Neural crest cell (in vitro differentiated cells): ENCODE measurements around the gene SORCS3. TPM values are rescaled to one million over a fixed set of nuclear protein-coding genes. Genes with fewer than 3 reads are reported as not detected.

Experiments used
- DNase-seq: peaks from one replicate; pipeline ENCODE4 v3.0.0; 2021; ENCODE audit warnings: low read depth, mixed read lengths, low spot score
- H3K27ac Mint-ChIP-seq: one replicate; pipeline ENCODE4 v1.8.0; 2021; ENCODE audit warnings: mild to moderate bottlenecking, mixed read lengths; ENCODE audit not compliant: unreplicated experiment
- H3K27me3 Mint-ChIP-seq: 2 replicates; pipeline ENCODE4 v1.8.0; 2021; ENCODE audit warnings: low read depth, mild to moderate bottlenecking, mixed read lengths
- H3K36me3 Mint-ChIP-seq: 2 replicates; pipeline ENCODE4 v1.8.0; 2021; ENCODE audit warnings: low read depth, mild to moderate bottlenecking, mixed read lengths
- H3K4me1 Mint-ChIP-seq: 2 replicates; pipeline ENCODE4 v1.8.0; 2021; ENCODE audit warnings: mixed read lengths
- H3K4me3 Mint-ChIP-seq: one replicate; pipeline ENCODE4 v1.8.0; 2021; ENCODE audit warnings: mild to moderate bottlenecking, mixed read lengths
- H3K9me3 Mint-ChIP-seq: 2 replicates; pipeline ENCODE4 v1.8.0; 2021; ENCODE audit warnings: mixed read lengths
- CTCF ChIP-seq: fragments of 200-600 bp; sonication (generic); conservative IDR thresholded peaks from 2 replicates; pipeline ENCODE4 v1.5.0; 2021; ENCODE audit warnings: antibody characterized with exemption, mild to moderate bottlenecking
- total RNA-seq: library from RNA; stranded (reverse); gene quantifications from 2 replicates; pipeline ENCODE4 v1.2.1, GENCODE V29; 2021

SORCS3 gene
- total RNA-seq, 1 donor from 2014 or later: 3.3 TPM

- no peak for TF ChIP-seq CTCF
Observed at GRCh38 chr10:104613406-104613805, 27.7 kb upstream of the SORCS3 start.

GRCh38 chr10:104614245-104614831 is 26.8 kb upstream of the SORCS3 start:
- H3K4me1 Mint-ChIP-seq: peaks cover 6% of the 10 kb centered on the region
- peaks cover 3% of the 10 kb centered on the region for H3K27me3 Mint-ChIP-seq
- no peak overlapping the region for H3K27ac Mint-ChIP-seq
- peaks cover 2% of the 10 kb centered on the region for H3K36me3 Mint-ChIP-seq
- peak; percentile 61 for TF ChIP-seq CTCF
- H3K4me3 Mint-ChIP-seq: no peak overlapping the region
- DNase-seq: peak; percentile 14
- peaks cover 10% of the 10 kb centered on the region for H3K9me3 Mint-ChIP-seq

More at GRCh38 chr10:104613406-104613805, 27.7 kb upstream of the SORCS3 start:
- no peak for DNase-seq
- H3K27me3 Mint-ChIP-seq: peaks cover 3% of the 10 kb centered on the region
- H3K4me3 Mint-ChIP-seq: no peak overlapping the region
- H3K36me3 Mint-ChIP-seq: peaks cover 8% of the 10 kb centered on the region
- no peak overlapping the region for H3K27ac Mint-ChIP-seq
- peaks cover 16% of the 10 kb centered on the region for H3K9me3 Mint-ChIP-seq
- peaks cover 6% of the 10 kb centered on the region for H3K4me1 Mint-ChIP-seq

GRCh38 chr10:104615136-104615535 is 26.0 kb upstream of the SORCS3 start:
- DNase-seq: no peak
- Mint-ChIP-seq H3K4me3 (no peak overlapping the region), H3K27ac (no peak overlapping the region), H3K9me3 (peaks cover 5% of the 10 kb centered on the region), H3K27me3 (peaks cover 5% of the 10 kb centered on the region), H3K4me1 (peaks cover 6% of the 10 kb centered on the region), H3K36me3 (no peaks in the 10 kb centered on the region)
- no peak for TF ChIP-seq CTCF

DNA sequence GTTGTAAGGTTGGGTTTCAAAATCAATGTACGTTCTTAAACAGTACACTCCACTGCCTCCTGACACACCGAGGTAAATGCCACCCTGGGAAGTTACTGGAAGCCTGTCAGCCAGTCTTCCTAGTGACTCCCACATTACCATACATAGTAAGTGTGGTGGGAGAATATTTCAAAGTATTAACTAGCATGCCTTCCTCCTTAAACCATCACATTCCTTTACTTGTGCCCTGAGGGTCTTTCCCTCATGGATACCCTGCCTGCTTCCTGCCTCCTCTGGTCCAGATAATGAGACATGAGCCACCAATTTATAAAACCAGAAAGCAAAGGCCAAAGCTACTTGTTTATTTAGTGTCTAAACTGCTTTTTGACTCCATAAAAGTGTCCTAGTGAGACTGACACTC is 23.3 kb upstream of the SORCS3 start:
- H3K9me3 Mint-ChIP-seq: peaks cover 4% of the 10 kb centered on the region
- no peak overlapping the region for H3K4me3 Mint-ChIP-seq
- H3K4me1 Mint-ChIP-seq: peaks cover 6% of the 10 kb centered on the region
- no peak for TF ChIP-seq CTCF
- no peak for DNase-seq
- H3K27me3 Mint-ChIP-seq: peaks cover 7% of the 10 kb centered on the region
- no peak overlapping the region for H3K27ac Mint-ChIP-seq
- no peaks in the 10 kb centered on the region for H3K36me3 Mint-ChIP-seq

DNA sequence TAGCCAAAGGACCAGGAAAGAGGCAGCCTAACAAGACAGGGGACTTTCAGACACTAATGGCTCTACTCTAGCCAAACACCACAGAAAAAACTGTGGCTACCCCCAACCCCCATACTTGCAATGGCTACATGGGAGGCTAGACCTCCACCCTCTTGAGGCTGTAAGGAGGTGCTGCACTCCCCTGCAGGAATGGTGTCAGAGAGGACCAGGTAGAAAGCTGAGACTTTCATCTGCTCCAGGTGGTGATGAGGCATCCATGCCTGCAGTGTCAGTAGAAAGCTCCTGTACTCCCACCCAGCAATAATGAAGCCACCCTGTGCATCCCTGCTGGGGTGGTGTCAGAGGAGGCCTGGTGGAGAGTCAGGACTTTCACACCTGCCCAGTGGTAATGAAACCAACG is 18.9 kb upstream of the SORCS3 start:
- no peaks in the 10 kb centered on the region for H3K4me1 Mint-ChIP-seq
- no peak overlapping the region for H3K4me3 Mint-ChIP-seq
- DNase-seq: no peak
- no peak for TF ChIP-seq CTCF
- no peak overlapping the region for H3K27ac Mint-ChIP-seq
- peaks cover 7% of the 10 kb centered on the region for H3K9me3 Mint-ChIP-seq
- peaks cover 30% of the 10 kb centered on the region for H3K27me3 Mint-ChIP-seq
- H3K36me3 Mint-ChIP-seq: no peaks in the 10 kb centered on the region
